ENCODE data around the gene COL27A1.
"Not testable (repeated sequence)": the region's sequence is repeated elsewhere in the genome, so short reads cannot be mapped to it uniquely, and the experiment has no call there.

Gene COL27A1

GRCh38 chr9:114329625-114330022, 174.3 kb downstream of the COL27A1 start, which contains the start of gene ORM2:
ORM2 (plus strand) TSS chr9:114329869; CDS start chr9:114329905, 36 bp downstream.
- DNase-seq: not testable (repeated sequence)

- no peak for DNase-seq
Measured at GRCh38 chr9:114330636-114331035, 175.3 kb downstream of the COL27A1 start.

GRCh38 chr9:114331229-114332195, 176.2 kb downstream of the COL27A1 start:
- not testable (repeated sequence) for DNase-seq

- not testable (repeated sequence) for DNase-seq
Measured at GRCh38 chr9:114332474-114333040, 177.2 kb downstream of the COL27A1 start.

- DNase-seq: not testable (repeated sequence)
Measured at GRCh38 chr9:114333718-114334117, 178.4 kb downstream of the COL27A1 start.

- no peak for DNase-seq
Measured at GRCh38 chr9:114334490-114334889, 179.2 kb downstream of the COL27A1 start.

DNA sequence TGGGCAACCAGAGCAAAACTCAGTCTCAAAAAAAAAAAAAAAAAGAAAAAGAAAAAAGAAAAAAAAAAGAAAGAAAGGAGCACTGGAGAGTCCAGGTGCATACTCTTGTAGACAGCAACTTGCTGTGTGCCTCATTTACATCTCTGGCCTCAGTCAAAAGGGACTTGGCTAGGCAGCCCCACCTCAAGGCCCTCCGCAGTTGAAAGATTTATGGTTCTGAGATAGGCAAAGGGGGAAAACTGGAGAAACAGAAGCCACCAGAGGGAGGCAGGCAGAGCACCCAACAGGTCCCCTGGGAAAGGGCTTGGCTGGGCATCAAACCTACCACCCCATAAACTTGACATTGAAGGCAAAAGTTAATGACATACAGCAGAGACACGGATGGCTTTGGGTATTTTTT, 180.4 kb downstream of the COL27A1 start:
- no peak for DNase-seq

DNA sequence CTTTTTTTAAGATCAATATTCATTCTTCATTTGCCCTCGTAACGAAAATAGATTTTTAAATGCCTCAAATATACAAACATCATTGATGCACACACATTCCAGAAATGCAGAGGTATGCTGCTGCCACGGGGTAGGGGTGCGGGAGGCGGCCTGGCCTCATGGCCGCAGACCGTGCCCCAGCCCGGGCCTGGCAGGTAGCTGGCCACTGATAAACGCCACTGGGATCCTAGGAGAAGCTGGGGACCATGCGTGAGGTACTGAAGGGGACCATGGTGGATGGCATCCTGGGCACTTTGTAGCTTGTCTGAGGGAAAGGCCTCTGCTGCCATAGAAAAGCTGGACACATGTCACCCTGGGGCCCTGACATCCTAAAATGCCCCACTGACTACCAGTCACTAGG, 180.8 kb downstream of the COL27A1 start:
- DNase-seq: no peak

DNA sequence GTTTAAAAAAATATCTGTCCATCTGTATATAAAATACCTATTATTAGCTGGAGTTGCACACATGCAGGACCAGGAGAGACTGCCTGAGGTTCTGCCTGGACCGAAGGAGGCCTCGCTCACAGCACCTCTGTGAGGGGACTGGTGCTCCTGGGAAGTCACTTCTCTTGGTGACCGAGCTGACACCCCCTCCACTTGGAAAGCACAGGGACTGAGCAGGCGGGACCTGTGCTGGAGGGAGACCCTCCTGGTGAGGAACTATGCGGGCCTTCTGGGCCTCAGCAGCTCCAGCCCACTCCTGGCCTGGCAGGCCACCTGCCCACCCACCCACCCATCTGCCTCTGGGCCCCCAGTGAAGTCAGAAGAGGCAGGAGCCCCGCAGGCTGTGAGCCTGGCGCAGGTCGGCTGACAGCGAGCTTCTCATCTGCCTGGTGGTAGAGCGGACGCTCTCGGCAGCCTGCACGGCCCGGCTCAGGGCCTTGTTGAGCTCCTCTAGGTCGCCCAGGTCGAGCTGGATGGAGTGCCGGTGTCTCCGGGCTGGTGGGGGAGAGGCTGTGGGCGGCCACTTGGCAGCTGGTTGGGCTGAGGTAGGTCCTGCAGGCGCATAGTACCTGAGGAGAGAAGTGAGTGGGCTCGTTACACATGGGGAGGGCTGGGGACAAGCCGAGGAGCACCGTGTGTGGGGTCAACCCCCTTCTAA, 181.5 kb downstream of the COL27A1 start:
- no peak for DNase-seq

- DNase-seq: no peak
Measured at GRCh38 chr9:114338187-114338586, 182.8 kb downstream of the COL27A1 start.

- peak; percentile 8 for DNase-seq
Measured at GRCh38 chr9:114339130-114339908, 184.0 kb downstream of the COL27A1 start.

- no peak for DNase-seq
Measured at GRCh38 chr9:114341152-114341830, 186.0 kb downstream of the COL27A1 start.

- DNase-seq: no peak
Measured at GRCh38 chr9:114341991-114342390, 186.7 kb downstream of the COL27A1 start.

GRCh38 chr9:114342755-114343440, 187.6 kb downstream of the COL27A1 start:
- DNase-seq: no peak

DNA sequence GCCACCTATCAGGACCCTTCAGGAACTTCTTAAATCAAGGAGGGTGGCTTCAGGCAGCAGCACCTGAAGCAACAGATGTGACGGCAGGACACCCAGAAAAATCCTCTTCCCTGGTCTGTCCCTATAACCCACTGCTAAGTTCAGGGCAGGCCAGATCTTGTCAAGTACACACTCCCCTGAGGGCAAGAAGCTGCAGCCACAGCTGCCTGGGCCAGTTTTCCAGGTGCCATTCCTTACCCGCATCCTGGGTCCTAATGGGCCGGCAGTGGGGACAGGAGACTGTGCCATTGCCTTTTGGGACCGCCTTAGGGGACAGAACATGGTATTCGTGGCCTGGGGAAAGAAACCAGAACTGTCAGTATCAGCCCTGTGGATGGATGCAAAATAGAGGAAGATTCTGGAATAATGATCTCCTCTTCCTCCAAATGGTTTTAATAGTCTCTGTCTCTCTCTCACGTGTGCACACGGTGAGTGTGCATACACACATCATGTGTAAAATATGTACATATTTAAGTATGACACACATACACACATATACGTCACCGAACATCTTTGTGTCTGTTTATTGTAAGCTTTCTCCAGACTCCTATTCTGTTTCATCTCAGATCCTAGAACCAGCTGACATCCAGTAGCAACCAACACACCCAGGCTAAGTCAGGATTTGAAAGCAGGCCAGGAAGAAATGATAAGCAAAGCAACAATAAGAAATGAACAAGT, 188.3 kb downstream of the COL27A1 start:
- DNase-seq: no peak

- DNase-seq: no peak
Measured at GRCh38 chr9:114344188-114344566, 188.8 kb downstream of the COL27A1 start.

GRCh38 chr9:114344692-114345091, 189.4 kb downstream of the COL27A1 start:
- no peak for DNase-seq

DNA sequence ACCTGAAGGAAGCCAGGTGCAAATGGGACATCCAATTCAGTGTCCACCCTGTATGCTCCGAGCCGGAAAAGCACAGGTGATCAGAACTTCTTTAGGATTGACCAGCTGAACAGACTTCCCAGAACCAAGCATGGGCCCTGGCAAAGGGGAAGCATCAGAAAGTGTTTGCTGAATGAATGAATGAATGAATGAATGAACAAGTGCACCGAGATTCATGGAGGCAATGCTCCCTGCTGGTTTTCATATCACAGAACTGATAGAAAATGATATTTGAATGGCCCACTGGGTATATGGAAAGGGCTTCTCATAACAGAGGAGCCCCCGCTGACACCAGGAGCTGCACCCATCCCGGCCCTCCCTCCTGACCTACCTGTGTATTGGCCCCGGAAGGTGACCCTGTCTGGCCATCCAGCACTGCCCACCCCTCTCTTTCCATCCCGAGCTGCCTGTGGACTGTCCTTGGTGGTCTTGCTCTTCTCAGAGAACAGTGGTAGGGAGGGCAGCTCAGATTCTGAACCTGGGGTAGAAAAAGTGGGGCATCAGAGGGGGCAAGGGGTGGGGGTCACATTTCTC, 190.2 kb downstream of the COL27A1 start:
- DNase-seq: no peak

DNA sequence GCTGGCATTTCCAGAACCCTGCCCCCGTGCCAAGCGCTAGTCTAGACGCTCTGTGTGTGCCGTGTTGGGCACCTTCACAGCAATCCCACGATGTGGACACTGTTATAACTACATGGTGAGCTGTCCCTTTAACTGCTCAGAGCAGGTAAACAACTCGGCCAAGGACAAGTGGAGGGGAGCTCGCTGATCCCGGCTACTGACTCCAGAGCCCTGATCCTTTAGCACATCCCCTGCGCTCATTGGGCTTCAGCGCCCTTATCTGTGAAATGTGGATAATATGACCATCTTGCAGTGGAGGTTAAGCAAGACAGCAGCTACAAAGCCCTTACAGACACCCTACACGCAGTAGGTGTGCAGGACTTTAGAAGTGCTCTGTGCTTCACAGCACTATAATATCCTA, 190.8 kb downstream of the COL27A1 start:
- DNase-seq: no peak

GRCh38 chr9:114347675-114348074, 192.3 kb downstream of the COL27A1 start:
- DNase-seq: no peak
